GM18861 (cell line): ENCODE data around the gene UNC13A.

Source experiments
- ATAC-seq: cut with Tn5 transposase; IDR thresholded peaks from one replicate; pipeline ENCODE4 v1.9.1; 2021; ENCODE audit not compliant: unreplicated experiment

UNC13A gene

DNA sequence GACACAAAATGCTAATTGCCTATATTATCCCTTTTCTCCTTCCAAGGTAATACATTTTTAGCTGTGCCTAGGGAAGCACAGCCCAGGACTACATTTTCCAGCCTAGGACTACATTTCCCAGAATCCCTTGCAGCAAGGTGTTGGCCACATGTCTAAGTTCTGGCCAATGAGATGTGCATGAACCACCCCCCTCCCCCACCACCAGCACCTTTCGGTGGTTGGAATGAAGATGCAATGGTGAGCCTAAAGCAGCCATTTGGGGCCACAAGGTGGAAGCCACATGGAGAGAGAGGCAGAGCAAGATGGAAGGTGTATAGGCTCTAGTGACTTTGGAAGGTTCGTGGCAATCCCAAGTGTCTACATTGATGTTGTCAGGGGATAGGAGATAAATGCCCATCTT lies 16.2 kb downstream of the UNC13A start:
- no peak for ATAC-seq

DNA sequence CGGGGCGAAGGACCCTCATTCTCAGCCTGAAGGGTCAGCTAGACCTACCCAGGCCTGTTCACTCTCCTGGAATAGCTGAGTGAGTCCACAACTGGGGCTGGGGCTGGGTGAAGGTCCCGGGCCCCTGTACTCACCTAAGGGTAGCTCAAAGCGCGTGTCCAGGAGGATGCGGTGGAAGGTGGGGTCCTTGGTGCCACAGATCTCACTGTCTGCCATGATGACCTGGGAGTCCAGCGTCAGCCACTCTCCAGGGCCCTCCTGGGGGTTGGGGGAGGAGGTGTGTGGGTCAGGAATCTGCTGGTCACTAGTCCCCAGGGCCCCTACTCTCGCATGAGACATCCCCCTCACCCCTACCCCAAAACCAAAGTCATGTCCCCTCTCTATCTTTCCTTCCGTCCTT lies 18.7 kb downstream of the UNC13A start:
- no peak for ATAC-seq

DNA sequence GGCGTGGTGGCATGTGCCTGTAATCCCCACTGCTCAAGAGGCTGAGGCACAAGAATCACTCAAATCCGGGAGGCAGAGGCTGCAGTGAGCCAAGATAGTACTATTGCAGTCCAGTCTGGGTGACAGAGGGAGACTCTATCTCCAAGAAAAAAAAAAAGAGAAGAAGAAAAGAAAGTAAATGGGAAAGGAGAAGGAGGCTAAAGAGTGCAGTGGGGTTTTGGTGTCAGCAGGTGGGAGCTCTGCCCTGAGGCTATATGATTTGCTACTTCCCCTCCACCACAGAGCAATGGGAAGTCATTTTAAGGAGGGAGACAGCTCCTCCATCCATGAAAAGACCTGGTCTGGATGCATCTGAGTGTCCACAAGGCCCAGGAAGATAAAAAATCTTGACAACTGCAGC lies 23.1 kb downstream of the UNC13A start:
- no peak for ATAC-seq

DNA sequence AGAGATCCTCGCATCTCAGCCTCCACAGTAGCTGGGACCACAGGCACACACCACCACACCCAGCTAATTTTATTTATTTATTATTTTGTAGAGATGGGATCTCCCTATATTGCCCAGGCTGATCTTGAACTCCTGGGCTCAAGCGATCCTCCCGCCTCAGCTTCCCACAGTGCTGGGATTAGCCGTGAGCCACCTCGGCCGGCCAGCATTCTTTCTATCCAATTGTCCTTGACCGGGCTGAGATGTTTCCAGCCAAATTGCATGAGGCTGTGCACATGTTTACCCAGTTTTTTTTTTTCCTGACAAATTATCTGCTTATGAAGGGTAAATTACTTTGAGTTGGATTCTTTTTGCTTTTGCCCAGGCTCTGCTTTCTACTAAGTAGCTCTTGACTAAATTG lies 28.2 kb downstream of the UNC13A start:
- ATAC-seq: no peak

- ATAC-seq: no peak
These were observed 29.5 kb downstream of the UNC13A start for GRCh38 chr19:17658666-17659065.

DNA sequence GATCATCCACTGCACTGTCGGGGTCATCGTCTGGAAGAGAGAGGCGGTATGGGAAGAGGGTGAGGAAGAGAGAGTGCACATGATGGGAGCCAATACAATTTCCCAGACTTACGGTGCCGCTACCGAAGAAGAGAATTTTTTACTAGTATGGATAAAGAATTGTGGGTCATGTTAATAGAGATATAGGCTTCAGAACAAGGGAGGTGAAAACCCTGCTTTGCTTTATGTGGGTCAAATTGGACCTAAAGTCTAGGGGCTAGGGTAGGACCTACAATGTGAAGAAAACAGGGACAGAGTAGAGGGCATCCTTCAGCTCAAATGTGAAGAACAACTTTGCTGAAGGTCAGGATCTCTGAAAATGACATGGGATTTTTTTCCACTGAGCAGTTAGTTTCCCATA lies 29.9 kb downstream of the UNC13A start:
- no peak for ATAC-seq

DNA sequence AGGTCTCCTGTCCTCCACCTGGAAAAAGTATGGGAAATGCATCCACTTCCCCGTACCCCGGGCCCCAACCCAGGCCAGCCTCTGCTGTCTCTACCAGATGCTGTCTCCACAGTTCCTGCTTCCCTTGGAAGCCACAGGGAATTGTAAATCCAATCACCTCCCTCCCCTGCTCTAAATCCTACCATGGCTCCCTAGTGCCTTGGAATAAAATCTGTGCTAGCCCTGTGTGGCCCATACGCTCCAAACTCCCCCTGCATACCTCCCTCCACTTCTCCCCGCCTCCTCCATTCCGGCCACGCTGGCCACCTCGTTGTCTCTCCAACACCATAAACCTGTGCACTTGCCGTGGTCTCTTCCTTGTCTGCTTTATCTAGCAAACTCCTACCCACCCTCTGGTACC lies 31.2 kb downstream of the UNC13A start:
- ATAC-seq: no peak

DNA sequence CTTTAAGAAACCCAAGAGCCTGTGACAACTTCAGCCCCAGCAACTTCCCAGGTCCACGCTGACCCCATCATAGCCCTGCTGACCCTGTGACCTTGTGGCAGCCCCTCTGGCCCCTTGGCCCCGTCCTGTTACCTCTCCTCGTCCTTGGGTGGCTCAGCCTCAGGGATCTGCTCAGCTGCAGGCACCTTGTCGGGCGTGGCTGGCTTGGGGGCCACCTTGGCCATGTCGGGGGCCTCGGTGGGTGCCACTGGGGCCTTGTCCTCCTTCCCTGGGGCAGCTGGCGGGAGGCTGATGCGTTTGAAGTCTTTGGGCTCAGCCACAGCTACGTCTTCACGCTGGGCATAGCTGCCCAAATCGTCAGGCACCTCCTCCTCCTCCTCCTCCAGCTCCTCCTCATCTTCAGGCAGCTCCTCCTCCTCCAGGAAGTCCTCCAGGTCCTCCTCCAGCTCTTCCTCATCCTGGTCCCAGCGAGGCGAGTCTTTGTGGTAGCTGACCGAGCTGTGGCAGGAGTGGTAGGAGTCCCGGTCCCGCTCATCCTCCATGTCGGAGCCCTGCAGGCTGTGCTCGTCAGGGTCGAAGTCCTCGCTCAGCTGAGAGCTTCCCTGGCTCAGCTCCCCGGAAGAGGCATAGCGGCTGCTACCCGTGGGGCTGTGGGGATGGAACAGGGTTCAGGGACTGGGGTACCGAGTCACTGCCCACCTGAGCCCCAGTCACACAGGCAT lies 32.2 kb downstream of the UNC13A start:
- no peak for ATAC-seq

DNA sequence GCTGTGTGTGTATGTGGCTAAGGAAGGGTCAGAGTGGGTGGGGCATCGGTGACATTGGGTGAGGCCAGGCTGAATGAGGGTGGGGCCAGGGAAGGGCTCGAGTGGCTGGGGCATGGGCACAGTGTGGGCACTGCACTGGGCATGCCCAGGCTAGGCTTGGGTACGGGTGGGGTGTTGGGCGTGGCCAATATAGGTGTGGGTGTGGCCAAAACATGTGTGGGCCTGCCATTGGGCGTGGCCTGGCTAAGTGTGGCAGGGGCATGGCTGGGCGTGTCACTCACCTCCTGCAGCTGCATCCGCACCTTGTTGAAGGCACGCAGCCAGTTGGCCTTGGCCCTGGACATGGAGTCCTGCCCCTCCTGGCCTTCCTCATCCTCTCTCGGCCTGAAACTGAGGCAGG lies 33.2 kb downstream of the UNC13A start:
- no peak for ATAC-seq

DNA sequence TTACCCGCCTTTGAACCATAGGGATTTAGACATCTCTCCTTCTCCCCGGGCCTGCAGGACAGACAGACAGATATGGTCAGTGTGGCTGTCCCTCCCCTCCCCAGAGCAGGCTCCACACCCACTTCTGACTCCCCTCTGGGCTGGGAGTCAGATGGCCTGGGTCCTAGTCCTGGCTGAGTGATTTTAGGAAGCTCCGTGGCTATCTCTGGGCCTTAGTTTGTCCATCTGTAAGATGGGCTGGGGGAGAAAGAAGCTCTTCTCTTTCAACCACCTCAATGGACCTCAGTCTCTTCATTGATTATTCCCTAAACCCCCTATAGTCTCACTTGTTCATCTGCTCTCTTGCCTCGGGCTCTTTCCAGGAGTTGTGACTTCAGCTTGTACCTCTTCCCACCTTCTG lies 35.5 kb downstream of the UNC13A start:
- ATAC-seq: no peak

GRCh38 chr19:17648786-17649185 lies 39.4 kb downstream of the UNC13A start:
- no peak for ATAC-seq

DNA sequence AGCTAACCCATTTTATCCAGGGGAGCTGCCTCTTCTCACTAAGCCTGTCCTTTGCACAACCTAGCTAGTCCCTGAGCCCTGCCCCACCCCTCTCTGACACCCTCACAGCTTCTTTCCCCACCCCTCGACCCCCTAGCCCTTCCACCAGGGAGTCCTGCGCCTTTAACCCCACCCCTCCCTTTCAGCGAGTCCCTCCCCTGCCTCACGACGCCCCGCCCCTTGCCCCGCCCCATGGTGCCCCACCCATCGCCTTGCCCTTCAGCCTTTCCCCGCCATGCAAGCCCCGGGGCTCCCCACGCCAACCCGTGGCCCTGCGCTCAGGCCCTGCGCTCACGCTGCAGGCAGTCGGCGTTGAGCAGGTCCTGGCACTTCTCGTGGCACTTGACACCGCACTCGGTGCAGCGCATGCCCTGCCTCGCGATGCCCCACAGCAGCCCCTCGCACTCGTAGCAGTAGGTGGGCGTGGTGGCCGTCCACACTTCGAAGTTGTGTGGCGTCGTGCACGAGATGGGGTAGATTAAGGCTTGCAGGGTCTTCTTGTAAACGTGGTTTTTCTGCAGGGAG lies 40.0 kb downstream of the UNC13A start:
- ATAC-seq: no peak

- ATAC-seq: no peak
These were observed 40.8 kb downstream of the UNC13A start for GRCh38 chr19:17647071-17648020.

DNA sequence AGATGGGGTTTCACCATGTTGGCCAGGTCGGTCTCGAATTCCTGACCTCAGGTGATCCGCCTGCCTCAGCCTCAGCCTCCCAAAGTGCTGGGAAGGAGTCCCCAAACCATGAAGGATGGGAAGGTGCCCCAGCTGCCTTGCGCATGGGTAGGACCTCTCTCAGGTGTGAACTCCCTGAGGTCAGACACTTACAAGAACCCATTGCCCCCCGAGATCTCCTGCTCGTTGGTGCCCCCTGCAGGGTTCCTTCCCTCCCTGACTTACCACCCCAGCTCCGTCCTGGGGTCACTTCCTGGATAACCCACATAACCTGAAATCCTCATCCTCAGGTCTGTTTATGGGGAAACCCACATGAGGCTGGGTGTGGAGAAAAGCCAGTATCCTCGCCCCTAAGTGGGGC lies 41.7 kb downstream of the UNC13A start:
- ATAC-seq: no peak

- ATAC-seq: no peak
These were observed 42.7 kb downstream of the UNC13A start for GRCh38 chr19:17645339-17645963.

DNA sequence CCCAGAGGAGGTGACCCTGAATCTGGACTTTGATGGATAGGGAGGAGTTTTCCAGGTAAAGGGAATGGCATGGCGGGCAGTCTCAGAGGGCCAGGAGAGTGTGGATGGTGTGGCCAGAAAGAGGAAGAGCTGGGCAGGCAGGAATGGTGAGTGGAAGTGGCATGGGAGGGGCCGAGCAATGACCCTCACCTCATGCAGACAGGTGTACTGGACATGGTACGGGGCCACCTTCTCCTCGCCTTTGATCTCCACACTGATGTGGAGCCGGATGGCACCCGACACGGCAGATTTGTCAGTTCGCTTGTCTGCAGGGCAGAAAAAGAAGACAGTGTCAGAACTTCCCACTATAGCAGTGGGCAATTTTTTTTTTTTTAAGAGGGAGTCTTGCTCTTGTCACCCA lies 45.5 kb downstream of the UNC13A start:
- ATAC-seq: no peak

DNA sequence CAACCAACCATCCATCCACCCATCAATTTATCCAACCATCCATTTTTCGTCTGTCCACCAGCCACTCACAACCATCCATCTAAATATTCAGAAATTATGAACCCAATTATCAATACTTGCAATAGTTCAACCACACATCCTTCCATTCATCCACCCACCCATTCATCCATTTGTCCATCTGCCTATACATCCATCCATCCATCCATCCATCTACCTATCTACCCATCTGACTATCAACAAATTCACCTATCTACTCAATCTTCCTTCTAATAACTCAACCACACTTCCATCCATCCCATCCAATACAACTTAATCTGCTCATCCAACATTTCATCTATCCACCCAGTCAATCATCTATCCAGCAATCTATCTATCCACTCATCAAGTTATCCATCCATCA lies 46.3 kb downstream of the UNC13A start:
- no peak for ATAC-seq

- no peak for ATAC-seq
These were observed 47.0 kb downstream of the UNC13A start for GRCh38 chr19:17641181-17641580.

DNA sequence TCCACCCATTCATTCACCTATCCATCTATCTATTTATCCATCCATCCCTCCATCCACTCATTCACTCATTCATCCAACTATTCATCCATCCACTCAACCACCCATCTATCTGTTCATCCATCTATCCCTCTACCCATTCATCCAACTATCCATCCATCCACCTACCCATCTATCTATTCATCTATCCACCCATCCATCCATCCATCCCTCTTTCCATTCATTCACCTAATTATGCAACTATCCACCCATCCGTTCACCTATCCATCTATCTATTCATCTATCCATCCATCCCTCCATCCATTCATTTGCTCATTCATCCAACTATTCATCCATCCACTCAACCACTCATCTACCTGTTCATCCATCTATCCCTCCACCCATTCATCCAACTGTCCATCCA lies 54.5 kb downstream of the UNC13A start:
- no peak for ATAC-seq

- ATAC-seq: no peak
These were observed 55.6 kb downstream of the UNC13A start for GRCh38 chr19:17632577-17632976.

GRCh38 chr19:17629760-17630159 lies 58.4 kb downstream of the UNC13A start:
- no peak for ATAC-seq

GRCh38 chr19:17627921-17628320 lies 60.2 kb downstream of the UNC13A start:
- no peak for ATAC-seq
